ENCODE results near the gene BOD1L1. TPM values are rescaled to one million over a fixed set of nuclear protein-coding genes. Genes with fewer than 3 reads are reported as not detected.

The BOD1L1 gene
- total and polyA plus RNA-seq, 2 of the 8 experiments (the other 6 are each of a cell fraction or from before 2014, with no cell fraction given) = 6.8 to 39.3 TPM

- FAIRE-seq (no peak), DNase-seq (ENCODE audit: low read depth in 1 of 2, low spot score in 2 of 2) (no peak)
- Histone ChIP-seq H3K9me3 (ENCODE audit: insufficient read depth in 2 of 2, low read depth in 1 of 2, low read length in 1 of 2) (no peaks in the 10 kb centered on the region), H3K4me3 (ENCODE audit: extremely low read depth in 1 of 4, insufficient read depth in 2 of 4, low read depth in 3 of 4, low read length in 4 of 4) (no peak overlapping the region), H3K36me3 (ENCODE audit: control insufficient read depth in 2 of 4, insufficient read depth in 4 of 4, low read length in 3 of 4) (peaks cover 3 to 32% (median 20%) of the 10 kb centered on the region in 4 experiments; a peak in 7 of 8 replicates), H3K79me1 (ENCODE audit: low read depth, low read length) (peaks cover 2% of the 10 kb centered on the region; the same call in 1 of the 2 replicates), H3K27ac (ENCODE audit: low read depth, low read length) (no peak overlapping the region), H4K5ac (ENCODE audit: insufficient read length, low read depth, low read length) (no peak overlapping the region), H3K14ac (ENCODE audit: insufficient read length) (no peak overlapping the region), H3K56ac (replicated peaks; ENCODE audit: insufficient read length, low read depth, low read length) (no peak overlapping the region), H4K8ac (ENCODE audit: extremely low read depth, insufficient read depth, low read length) (no peak overlapping the region), H2BK20ac (ENCODE audit: low read length) (no peak overlapping the region), H2AFZ (ENCODE audit: low read length) (no peak overlapping the region), H3K23me2 (ENCODE audit: low read depth, low read length) (no peaks in the 10 kb centered on the region), H4K91ac (replicated peaks; ENCODE audit: insufficient read length, low read length) (no peak overlapping the region), H2AK5ac (ENCODE audit: low read depth, low read length) (no peak overlapping the region), H3K9ac (replicated peaks in 1 of 4; ENCODE audit: extremely low read depth in 1 of 4, low read depth in 3 of 4, low read length in 3 of 4) (no peak overlapping the region), H3K79me2 (ENCODE audit: control insufficient read depth in 1 of 2, insufficient read depth in 2 of 2, low read length in 2 of 2) (peaks cover 0 to 16% of the 10 kb centered on the region in 2 experiments; a peak in 2 of 4 replicates), H3K4ac (replicated peaks; ENCODE audit: insufficient read length, low read depth, low read length) (no peak overlapping the region), H2BK5ac (ENCODE audit: low read depth, low read length) (no peak overlapping the region), H3K18ac (ENCODE audit: extremely low read depth, low read length) (no peak overlapping the region), H2BK15ac (ENCODE audit: low read length) (no peak overlapping the region), H3K23ac (ENCODE audit: insufficient read length) (no peak overlapping the region), H2BK120ac (replicated peaks; ENCODE audit: low read depth, low read length) (no peak overlapping the region), H3K4me2 (ENCODE audit: insufficient read depth in 1 of 2, low read depth in 2 of 2, low read length in 2 of 2) (no peak overlapping the region), H2BK12ac (ENCODE audit: low read depth, low read length) (no peak overlapping the region), H3K27me3 (replicated peaks in 1 of 4; ENCODE audit: control insufficient read depth in 3 of 4, extremely low read depth in 1 of 4, insufficient read depth in 3 of 4, low read length in 3 of 4) (no peaks in the 10 kb centered on the region), H3K4me1 (replicated peaks in 1 of 4; ENCODE audit: control insufficient read depth in 3 of 4, insufficient read depth in 4 of 4, low read length in 3 of 4) (no peaks in the 10 kb centered on the region), H4K20me1 (replicated peaks in 1 of 2; ENCODE audit: control insufficient read depth in 1 of 2, insufficient read depth in 2 of 2, low read length in 2 of 2) (peaks cover 9 to 12% of the 10 kb centered on the region in 2 experiments)
- POLR2A ChIA-PET (ENCODE audit: partially characterized antibody) = no interaction called here
- CTCF ChIA-PET (ENCODE audit: partially characterized antibody) = interaction anchor here (0.5 to 1.8 kb wide), 3 partner anchors 10 to 167 kb away, joined by 3 to 11 read pairs (median 4); partner anchors contain the start of gene BOD1L1
- 80% methylated on average over 3 of the region's 3 CpGs; no CpG with 5 or more reads in 1 of the 2 experiments for WGBS, 2 experiments (ENCODE audit: extremely low coverage in 1 of 2, insufficient coverage in 1 of 2, insufficient read length in 1 of 2, insufficient replicate concordance in 2 of 2, low coverage in 1 of 2, low lambda C conversion rate in 2 of 2, missing lambda C conversion rate in 1 of 2)
- TF ChIP-seq RXRA (IDR thresholded peaks at IDR 0.05; ENCODE audit: insufficient read depth, low read depth, low read length) = no peak
- TF ChIP-seq RFX5 (IDR thresholded peaks at IDR 0.05; ENCODE audit: borderline replicate concordance, low read depth, low read length) = no peak
- TF ChIP-seq CEBPB (IDR thresholded peaks at IDR 0.05; ENCODE audit: low read depth, low read length) = no peak
- TF ChIP-seq TCF12 (IDR thresholded peaks at IDR 0.05; ENCODE audit: low read depth, low read length) = no peak
- TF ChIP-seq MAFK (IDR thresholded peaks at IDR 0.05; ENCODE audit: low read depth, low read length) = no peak
- no peak for TF ChIP-seq KDM5A (IDR thresholded peaks at IDR 0.05; ENCODE audit: low read length)
Measured at GRCh38 chr4:13617801-13618200, 9.7 kb downstream of the BOD1L1 start.

Data from H1 (cell line).